GM21576 (cell line): Measurements from ENCODE around the gene PNPLA5.

Experiments
- ATAC-seq: cut with Tn5 transposase; IDR thresholded peaks from one replicate; pipeline ENCODE4 v1.9.1; 2021; ENCODE audit warnings: mild to moderate bottlenecking, moderate library complexity; ENCODE audit not compliant: unreplicated experiment

The PNPLA5 gene

DNA sequence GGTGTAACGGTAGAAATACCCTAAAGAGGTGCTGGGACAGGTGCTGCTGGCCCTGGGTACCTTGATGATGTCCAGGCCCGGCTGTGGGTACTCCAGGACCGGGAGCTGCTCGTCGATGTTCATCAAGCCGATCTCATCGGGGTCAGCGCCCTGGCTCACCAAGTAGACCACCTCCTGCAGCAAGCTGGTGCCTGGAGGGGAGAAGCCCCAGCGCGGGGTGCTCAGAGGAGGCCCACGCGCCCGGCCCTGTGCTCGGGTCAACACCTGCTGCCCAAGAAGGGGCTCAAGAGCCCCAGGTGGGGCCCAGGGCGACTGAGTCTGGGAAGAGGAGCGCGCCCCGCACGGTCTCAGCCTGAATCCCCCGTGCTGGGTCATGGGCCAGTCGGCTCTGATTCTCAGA is 50.1 kb downstream of the PNPLA5 start:
- no peak for ATAC-seq

DNA sequence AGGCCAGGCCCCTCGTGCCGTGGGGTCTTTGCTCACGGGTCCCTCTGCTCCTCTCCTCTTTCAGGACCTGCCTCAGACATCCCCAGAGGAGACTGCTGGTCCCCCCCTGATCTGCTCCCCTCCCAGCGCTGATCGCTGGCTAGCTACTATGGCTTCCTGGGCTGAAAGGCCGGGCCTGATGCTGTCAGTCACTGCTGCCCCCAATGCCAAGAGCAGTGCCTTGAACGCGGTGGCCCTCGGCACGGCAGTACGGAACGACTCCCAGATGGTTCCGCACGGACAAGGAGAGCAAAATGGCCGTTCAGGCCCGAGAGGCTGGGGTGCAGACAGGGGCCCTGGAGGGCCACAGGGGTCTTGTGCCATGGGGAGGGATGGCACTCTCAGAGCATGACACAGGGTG is 51.0 kb downstream of the PNPLA5 start:
- no peak for ATAC-seq

DNA sequence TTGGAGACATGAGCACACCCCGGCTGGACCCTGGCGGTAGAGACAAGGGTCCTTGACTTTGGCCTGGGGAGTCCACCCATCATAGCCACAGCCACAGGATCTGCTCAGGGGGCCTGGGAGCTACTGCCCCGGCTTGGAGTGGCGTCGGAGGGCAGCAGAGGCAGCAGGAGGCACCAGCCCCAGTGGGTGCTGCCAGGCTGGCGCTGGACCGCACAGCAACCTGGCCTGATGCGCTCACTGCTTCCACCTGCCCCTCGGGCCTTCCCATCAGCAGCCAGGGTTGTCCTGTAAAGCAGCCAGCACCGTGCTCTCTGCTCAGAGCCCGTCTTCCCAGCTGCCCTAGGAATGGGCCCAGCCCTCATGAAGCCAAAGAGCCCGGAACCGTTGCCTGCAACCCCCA is 51.4 kb downstream of the PNPLA5 start:
- no peak for ATAC-seq

- ATAC-seq, result no peak
These were observed 52.0 kb downstream of the PNPLA5 start for GRCh38 chr22:43839781-43840180.

- no peak for ATAC-seq
These were observed 53.1 kb downstream of the PNPLA5 start for GRCh38 chr22:43838571-43839307.

DNA sequence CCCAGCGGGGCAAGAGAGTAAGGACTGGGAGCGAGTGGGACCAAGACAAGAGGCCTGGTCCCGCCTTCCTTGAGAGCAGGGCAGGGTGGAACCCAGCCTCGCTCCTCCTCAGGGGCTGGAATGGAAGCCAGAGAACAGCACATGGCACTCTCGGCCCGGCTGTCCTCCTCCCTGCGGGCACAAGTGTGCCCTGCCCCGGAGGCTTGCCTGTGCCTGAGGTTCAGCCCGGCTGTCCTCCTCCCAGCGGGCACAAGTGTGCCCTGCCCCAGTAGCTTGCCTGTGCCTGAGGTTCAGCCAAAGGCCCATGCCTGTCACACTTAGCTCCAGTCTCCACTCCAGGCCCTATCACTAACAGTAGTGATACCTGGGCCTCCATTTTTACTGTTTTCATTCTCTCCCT is 53.7 kb downstream of the PNPLA5 start:
- ATAC-seq, result no peak

- no peak for ATAC-seq
These were observed 54.1 kb downstream of the PNPLA5 start for GRCh38 chr22:43837666-43838065.

DNA sequence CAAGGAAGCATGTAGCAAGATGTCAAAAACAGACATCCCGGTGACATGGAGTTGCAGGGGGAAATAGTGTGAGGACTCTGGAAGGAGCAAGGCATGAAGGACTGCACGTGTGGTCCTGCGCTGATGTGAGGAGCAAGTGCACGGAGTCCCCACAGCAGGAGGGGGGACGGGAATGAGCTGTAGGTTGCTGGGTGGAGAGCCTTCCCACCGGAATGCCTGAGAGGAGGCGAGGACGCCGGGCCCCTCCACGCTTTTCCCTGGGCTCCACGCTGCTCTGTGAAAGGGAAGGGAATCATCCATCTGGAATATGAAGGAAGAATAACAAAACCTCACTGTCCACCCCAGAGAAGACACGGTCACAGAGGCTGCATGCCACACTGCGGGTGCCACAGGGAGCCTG is 56.1 kb downstream of the PNPLA5 start:
- ATAC-seq, result no peak

DNA sequence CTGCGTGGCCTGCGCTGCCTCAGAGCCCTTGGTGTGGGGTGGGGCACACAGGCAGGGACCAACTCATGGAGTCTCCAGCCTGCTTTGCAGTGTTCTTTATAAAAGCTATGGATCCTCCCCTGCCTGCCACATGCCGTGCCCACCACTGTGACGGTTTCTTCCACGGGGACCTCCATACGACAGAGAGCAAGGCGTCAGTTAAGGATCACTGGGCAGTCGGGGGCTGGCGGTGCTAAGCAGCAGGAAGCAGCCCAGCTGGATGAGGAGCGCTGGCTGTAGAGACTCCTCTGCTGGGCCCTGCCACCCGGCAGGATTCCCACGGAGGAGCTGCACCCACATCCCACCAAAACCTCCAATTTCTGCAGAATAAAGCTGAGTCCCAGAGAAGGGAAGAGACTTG is 56.6 kb downstream of the PNPLA5 start:
- no peak for ATAC-seq

GRCh38 chr22:43833286-43834240 is 58.2 kb downstream of the PNPLA5 start:
- ATAC-seq, result no peak

GRCh38 chr22:43832393-43833265 is 59.2 kb downstream of the PNPLA5 start:
- no peak for ATAC-seq

- no peak for ATAC-seq
These were observed 60.0 kb downstream of the PNPLA5 start for GRCh38 chr22:43831561-43832392.

DNA sequence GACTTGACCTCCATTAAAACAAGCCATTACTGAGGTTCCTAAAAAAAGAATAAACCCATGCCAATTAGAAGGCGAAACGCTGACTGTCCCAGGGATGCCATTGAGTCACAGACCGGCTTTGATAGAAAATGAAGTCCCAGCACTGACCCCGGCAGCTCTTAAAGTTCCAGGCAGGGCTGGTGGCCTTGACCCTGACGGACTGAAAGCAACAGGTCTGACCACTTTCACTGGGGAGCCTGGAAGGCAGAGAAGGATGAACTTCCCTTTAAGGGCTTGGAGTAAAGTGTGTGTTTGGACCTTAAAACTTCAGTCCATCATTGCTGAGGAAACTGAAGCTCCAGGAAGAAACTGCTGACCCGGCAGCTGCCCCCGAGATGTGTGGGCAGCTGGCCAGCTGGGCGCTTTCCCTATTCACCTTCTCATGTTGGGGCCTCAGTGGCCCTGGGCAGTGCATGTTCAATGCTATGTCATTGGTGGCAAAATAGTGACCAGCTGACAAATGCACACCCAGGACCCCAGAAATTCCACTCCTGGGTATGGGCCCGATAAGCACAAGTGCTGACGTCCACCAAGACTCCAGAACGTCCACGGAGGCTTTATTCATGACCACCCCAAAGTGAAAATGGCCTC is 60.8 kb downstream of the PNPLA5 start:
- ATAC-seq, result no peak

GRCh38 chr22:43829904-43830851 is 61.6 kb downstream of the PNPLA5 start:
- no peak for ATAC-seq
